Right ventricle myocardium inferior (tissue), 1 donor: ENCODE results near the gene GRM8. TPM values are rescaled to one million over a fixed set of nuclear protein-coding genes. Genes with fewer than 3 reads are reported as not detected.

Experiments
- ATAC-seq: fragments of 200-7000 bp; cut with Tn5 transposase; one replicate; pipeline ENCODE4 v1.9.1; 2020; ENCODE audit warnings: mild to moderate bottlenecking, moderate library complexity
- DNase-seq: peaks from one replicate; pipeline ENCODE4 v3.0.0; 2021; ENCODE audit errors: missing footprints
- intact Hi-C: fragments of 100-400 bp; cut with DNase I; formaldehyde crosslinking; loops from one replicate; pipeline ENCODE4 v1.11.0; 2022
- total RNA-seq: library from RNA; stranded (reverse); fragmentation: NEBNext Ultra II Directional; extraction: Animal tissue kit (Norgen Biotek cat#: 25700); gene quantifications from one replicate; pipeline ENCODE4 v1.2.1, GENCODE V29; 2021
- donor health status: DM: no; HTN: yes; CAD: no; lungs with severe emphysema.

The GRM8 gene
- total RNA-seq, 1 donor from 2014 or later = 0.22 TPM

- DNase-seq (no peak), ATAC-seq (no peak)
- intact Hi-C loops = no loop called here
Observed at GRCh38 chr7:127056202-127056601, 196.5 kb downstream of the GRM8 start.

GRCh38 chr7:127047521-127047920 lies 205.2 kb downstream of the GRM8 start:
- no peak for ATAC-seq
- no peak for DNase-seq
- intact Hi-C loops = no loop called here

GRCh38 chr7:127041689-127042452 lies 210.9 kb downstream of the GRM8 start:
- intact Hi-C loops = no loop called here
- DNase-seq (no peak), ATAC-seq (no peak)

GRCh38 chr7:127040042-127040441 lies 212.7 kb downstream of the GRM8 start:
- DNase-seq (no peak), ATAC-seq (no peak)
- intact Hi-C loops = no loop called here

GRCh38 chr7:127039541-127039940 lies 213.2 kb downstream of the GRM8 start:
- intact Hi-C loops = no loop called here
- DNase-seq (no peak), ATAC-seq (no peak)

GRCh38 chr7:127035203-127035849 lies 217.4 kb downstream of the GRM8 start:
- DNase-seq (no peak), ATAC-seq (no peak)
- intact Hi-C loops = no loop called here

- ATAC-seq = no peak
- intact Hi-C loops = no loop called here
Observed at GRCh38 chr7:127034186-127034806, 218.4 kb downstream of the GRM8 start.

GRCh38 chr7:127029823-127030222 lies 222.9 kb downstream of the GRM8 start:
- ATAC-seq (no peak), DNase-seq (no peak)
- intact Hi-C loops = no loop called here

More at GRCh38 chr7:127034186-127034806, 218.4 kb downstream of the GRM8 start:
- no peak for DNase-seq

GRCh38 chr7:127021857-127022256 lies 230.9 kb downstream of the GRM8 start:
- intact Hi-C loops = no loop called here
- DNase-seq = no peak
- no peak for ATAC-seq

- intact Hi-C loops = no loop called here
- ATAC-seq (no peak), DNase-seq (no peak)
Observed at GRCh38 chr7:127021019-127021738, 231.6 kb downstream of the GRM8 start.

GRCh38 chr7:127018889-127019288 lies 233.9 kb downstream of the GRM8 start:
- intact Hi-C loops = no loop called here
- ATAC-seq = no peak
- no peak for DNase-seq

GRCh38 chr7:127017196-127017595 lies 235.5 kb downstream of the GRM8 start:
- ATAC-seq (no peak), DNase-seq (no peak)
- intact Hi-C loops = no loop called here

GRCh38 chr7:127000725-127001124 lies 252.0 kb downstream of the GRM8 start:
- ATAC-seq (no peak), DNase-seq (no peak)
- intact Hi-C loops = no loop called here

GRCh38 chr7:126996659-126997058 lies 256.1 kb downstream of the GRM8 start:
- intact Hi-C loops = no loop called here
- ATAC-seq (no peak), DNase-seq (no peak)

GRCh38 chr7:126993626-126994213 lies 259.0 kb downstream of the GRM8 start:
- no peak for ATAC-seq
- intact Hi-C loops = no loop called here

GRCh38 chr7:126988022-126988421 lies 264.7 kb downstream of the GRM8 start:
- ATAC-seq = no peak

More at GRCh38 chr7:126993626-126994213, 259.0 kb downstream of the GRM8 start:
- DNase-seq = no peak

GRCh38 chr7:126979722-126980121 lies 273.0 kb downstream of the GRM8 start:
- intact Hi-C loops = no loop called here
- DNase-seq (no peak), ATAC-seq (no peak)

More at GRCh38 chr7:126988022-126988421, 264.7 kb downstream of the GRM8 start:
- intact Hi-C loops = no loop called here
- no peak for DNase-seq

GRCh38 chr7:126978865-126979264 lies 273.9 kb downstream of the GRM8 start:
- no peak for DNase-seq
- no peak for ATAC-seq
- intact Hi-C loops = no loop called here

- ATAC-seq (no peak), DNase-seq (no peak)
- intact Hi-C loops = no loop called here
Observed at GRCh38 chr7:126973066-126973465, 279.7 kb downstream of the GRM8 start.
